HFF-Myc (cell line): ENCODE data around the gene SARS1.

Experiments
- DNase-seq: peaks from one replicate; pipeline ENCODE4 v3.0.0-alpha.2; 2011; ENCODE audit warnings: low read depth; ENCODE audit errors: extremely low read depth
- H3K4me3 ChIP-seq: replicated peaks from 2 replicates; pipeline ENCODE4 v1.5.1; 2011; ENCODE audit warnings: low read depth, mild to moderate bottlenecking, control low read depth, low read length
- CTCF ChIP-seq: IDR thresholded peaks from 2 replicates; pipeline ENCODE4 v1.5.1; 2012; ENCODE audit warnings: mild to moderate bottlenecking, low read depth, low read length, control low read depth; ENCODE audit errors: missing control alignments

SARS1 gene

GRCh38 chr1:109263597-109264378 is 50.1 kb downstream of the SARS1 start:
- H3K4me3 ChIP-seq: no peak overlapping the region
- TF ChIP-seq CTCF: peak; percentile 98
- peak; percentile 31 for DNase-seq

- H3K4me3 ChIP-seq: no peak overlapping the region
- TF ChIP-seq CTCF: no peak
- DNase-seq: no peak
These were observed 50.6 kb downstream of the SARS1 start for GRCh38 chr1:109264379-109264755.

GRCh38 chr1:109265016-109265415 is 51.3 kb downstream of the SARS1 start:
- DNase-seq: no peak
- no peak overlapping the region for H3K4me3 ChIP-seq
- TF ChIP-seq CTCF: no peak

GRCh38 chr1:109265741-109266330 is 52.1 kb downstream of the SARS1 start:
- H3K4me3 ChIP-seq: no peak overlapping the region
- TF ChIP-seq CTCF: no peak
- DNase-seq: no peak

- DNase-seq: no peak
- no peak for TF ChIP-seq CTCF
- H3K4me3 ChIP-seq: no peak overlapping the region
These were observed 53.2 kb downstream of the SARS1 start for GRCh38 chr1:109266965-109267364.

- no peak overlapping the region for H3K4me3 ChIP-seq
- no peak for DNase-seq
- TF ChIP-seq CTCF: no peak
These were observed 54.1 kb downstream of the SARS1 start for GRCh38 chr1:109267743-109268300.
